HG03039 (cell line): ENCODE data around the gene FAM222B.
A peak's percentile ranks its signal among the peaks of the same experiment; 100 is the strongest.
"Not testable (repeated sequence)": the region's sequence is repeated elsewhere in the genome, so short reads cannot be mapped to it uniquely, and the experiment has no call there.

Experiments used
- ATAC-seq: cut with Tn5 transposase; IDR thresholded peaks from one replicate; pipeline ENCODE4 v1.9.1; 2021; ENCODE audit warnings: mild to moderate bottlenecking, moderate library complexity; ENCODE audit not compliant: unreplicated experiment

FAM222B gene

DNA sequence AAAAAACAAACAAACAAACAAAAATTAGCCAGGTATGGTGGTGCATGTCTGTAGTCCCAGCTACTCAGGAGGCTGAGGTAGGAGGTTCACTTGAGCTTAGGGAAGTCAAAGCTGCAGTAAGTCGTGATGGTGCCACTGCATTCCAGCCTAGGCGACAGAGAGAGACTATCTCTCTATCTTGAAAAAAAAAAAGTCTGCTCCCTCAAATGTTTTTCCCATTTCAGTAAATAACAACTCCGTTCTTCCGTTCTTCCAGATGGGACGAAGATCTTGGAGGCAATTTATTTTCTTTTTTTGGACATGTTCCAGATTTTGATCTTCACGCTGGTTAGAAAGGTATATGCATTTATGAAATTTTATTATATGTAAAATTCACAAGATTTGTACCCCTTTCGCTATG lies 31.2 kb upstream of the FAM222B start:
- no peak for ATAC-seq

DNA sequence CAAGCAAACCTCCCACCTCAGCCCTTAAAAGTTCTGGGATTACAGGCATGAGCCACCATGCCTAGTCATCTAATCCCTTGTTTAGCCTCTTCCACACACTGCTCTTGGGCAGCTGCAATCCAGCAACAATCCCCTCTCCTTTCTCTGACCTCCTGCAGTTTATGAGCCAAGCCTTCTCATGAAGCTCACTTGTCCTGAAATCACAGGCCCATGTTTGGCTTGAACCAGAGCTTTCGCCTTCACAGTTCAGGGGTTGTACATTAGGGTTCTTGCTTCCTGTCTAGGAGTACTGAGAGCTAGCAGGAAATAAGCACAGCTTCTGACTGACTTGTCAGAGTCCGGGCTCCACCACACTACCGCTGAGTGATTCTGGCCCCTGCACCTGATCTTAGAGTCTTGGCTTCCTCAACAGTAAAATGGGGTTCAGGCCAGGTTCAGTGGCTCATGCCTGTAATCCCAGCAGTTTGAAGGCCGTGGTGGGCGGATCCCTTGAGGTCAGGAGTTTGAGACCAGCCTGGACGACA lies 28.5 kb upstream of the FAM222B start:
- no peak for ATAC-seq

DNA sequence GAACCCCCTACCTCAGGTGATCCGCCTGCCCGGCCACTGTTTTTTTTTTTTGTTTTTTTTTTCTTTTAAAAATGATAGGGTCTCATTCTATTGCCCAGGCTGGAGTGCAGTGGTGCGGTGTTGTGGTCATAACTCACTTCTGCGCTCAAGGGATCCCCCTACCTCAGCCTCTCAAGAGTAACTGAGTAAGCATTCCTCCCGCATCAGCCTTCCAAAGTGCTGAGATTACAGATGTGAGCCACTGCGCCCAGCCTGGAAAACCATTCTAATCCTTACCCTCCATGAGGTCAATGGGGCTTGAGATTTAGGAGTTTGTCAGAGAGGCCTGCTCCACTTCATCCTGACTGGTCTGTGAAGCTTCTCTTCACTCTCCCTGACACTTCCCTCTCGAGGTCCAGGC lies 24.7 kb upstream of the FAM222B start:
- no peak for ATAC-seq

DNA sequence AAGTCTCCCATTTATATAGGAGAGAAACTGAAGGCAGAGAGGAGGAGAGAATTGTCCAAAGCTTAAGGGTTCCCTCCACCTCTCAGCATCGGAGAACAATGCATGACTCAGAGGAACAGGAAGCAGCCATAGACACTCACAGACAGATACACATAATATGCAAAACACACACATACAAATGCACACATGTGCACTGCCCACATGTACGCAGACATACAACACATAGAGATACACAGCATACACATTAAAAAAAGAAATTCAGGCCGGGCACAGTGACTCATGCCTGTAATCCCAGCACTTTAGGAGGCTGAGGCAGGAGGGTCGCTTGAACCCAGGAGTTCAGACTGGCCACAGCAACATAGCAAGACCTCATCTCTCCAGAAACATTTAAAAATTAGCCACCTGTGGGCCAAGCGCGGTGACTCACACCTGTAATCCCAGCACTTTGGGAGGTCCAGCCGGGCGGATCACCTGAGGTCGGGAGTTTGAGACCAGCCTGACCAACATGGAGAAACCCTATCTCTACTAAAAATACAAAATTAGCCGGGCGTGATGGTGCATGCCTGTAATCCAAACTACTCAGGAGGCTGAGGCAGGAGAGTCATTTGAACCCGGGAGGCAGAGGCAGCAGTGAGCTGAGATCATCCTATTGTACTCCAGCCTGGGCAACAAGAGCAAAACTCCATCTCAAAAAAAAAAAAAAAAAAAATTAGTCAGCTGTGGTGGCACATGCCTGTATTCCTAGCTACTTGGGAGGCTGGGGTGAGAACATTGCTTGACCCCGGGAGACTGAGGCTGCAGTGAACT lies 23.6 kb upstream of the FAM222B start:
- ATAC-seq: no peak

- no peak for ATAC-seq
Measured at GRCh38 chr17:28864991-28865849, 22.6 kb upstream of the FAM222B start.

GRCh38 chr17:28863953-28864352 lies 21.4 kb upstream of the FAM222B start:
- ATAC-seq: no peak

- no peak for ATAC-seq
Measured at GRCh38 chr17:28862561-28862960, 20.0 kb upstream of the FAM222B start.

DNA sequence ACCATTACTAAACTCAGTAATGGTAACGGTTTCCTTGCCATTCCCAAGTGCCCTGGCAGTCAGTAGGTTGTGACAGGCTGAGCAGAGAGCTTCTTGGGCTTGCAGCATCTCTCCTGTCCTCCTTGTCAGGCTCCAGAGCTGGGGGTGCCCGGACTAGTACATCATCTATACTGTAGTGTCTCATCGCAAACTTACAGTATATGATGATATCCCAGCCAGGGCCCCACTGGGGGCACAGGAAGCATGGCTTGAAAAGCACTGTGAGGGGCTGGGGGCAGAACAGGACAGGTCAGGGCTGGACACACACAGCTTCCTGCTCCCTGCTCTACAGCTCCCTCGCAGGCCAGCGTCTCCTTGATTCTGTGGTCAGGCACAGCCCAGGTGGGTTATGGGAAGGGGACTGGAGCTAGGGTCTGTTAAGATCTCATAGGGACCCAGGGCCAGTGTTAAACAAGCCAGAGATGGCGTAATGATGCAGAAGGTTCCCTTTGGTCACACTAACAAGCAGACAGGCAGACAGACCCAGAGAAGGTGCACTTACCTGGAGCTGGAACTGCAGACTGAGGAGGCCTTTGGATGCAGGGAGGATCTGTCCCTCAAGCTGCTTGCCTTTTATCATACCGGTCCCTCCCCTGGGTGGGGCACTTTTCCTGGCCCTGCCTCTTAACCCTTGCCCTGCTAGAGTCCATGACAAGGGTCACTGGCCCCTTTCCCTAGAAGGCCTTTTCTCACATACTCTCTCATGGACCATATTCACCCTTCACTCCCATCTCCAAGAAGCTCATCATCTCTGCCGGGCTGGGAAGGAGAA lies 19.0 kb upstream of the FAM222B start:
- no peak for ATAC-seq

DNA sequence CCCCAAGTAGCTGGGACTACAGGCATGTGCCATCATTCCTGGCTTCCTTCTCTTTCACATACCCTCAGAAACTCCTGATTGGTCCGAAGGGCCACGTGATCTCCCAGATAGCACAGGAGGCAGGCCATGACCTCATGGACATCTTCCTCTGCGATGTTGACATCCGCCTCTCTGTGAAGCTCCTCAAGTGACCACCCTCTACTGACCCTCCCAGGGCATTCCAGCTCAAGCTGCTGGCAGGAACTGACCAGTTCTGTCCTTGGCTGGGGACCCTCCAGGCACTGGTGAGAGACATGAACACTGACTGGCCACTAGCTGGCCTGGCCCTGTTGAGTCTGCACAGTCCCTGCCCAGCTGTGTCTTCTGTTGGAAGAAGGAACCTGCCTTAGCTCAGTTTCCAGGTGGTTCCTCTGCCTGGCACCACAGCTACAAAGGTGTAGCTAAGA lies 17.8 kb upstream of the FAM222B start:
- ATAC-seq: no peak

GRCh38 chr17:28858801-28859355 lies 16.3 kb upstream of the FAM222B start:
- ATAC-seq: no peak

DNA sequence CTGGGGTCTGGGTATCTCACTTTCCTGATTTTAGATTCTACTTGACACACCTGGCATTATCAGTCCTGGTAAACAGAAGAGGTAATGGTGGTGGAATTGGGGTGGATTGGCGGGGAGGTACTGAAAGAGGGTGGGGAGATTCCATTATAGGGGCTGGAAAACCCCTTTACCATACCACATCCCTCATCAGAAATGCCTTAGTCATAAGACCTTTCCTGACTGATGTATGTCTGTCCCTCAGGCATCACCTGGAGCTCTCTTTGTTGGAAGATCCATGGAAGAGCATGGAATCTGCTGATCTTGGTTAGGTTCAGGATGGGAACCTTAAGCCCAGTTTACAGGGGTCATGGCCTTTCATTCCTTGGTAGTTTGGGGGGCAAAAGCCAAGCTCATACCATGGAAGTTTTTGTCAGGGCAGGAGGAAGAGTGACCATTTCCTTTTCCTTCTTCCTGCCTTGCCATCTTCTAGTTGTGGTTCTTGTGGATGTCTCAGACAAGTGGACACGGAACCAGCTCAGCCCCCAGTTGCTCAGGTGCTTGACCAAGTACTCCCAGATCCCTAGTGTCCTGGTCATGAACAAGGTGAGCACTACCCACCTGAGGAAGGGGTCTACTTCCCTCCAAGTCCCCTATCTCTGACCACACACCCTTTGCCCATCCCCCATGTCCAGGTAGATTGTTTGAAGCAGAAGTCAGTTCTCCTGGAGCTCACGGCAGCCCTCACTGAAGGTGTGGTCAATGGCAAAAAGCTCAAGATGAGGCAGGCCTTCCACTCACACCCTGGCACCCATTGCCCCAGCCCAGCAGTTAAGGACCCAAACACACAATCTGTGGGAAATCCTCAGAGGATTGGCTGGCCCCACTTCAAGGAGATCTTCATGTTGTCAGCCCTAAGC lies 15.6 kb upstream of the FAM222B start:
- ATAC-seq: no peak

GRCh38 chr17:28856028-28856574 lies 13.5 kb upstream of the FAM222B start:
- no peak for ATAC-seq

DNA sequence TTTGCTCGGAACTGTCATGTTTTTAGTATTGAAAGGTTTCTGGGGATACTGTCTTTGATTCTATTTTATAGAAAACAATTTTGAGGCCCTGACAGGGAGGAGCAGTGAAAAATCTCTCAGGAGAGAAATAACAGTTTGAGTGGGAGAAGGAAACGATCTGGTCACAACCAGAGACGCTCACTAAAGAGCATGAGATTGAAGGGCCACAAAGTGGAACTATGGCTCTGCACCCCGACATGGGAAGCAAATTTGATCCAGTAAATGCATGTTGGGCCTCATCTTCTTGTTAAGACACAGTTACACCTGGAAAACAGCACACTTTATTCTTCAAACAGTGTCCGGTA lies 12.7 kb upstream of the FAM222B start:
- no peak for ATAC-seq

GRCh38 chr17:28854457-28855335 lies 12.1 kb upstream of the FAM222B start, which contains the start of gene ERAL1:
Gene ERAL1 (plus strand): TSS chr17:28855016. CDS start chr17:28855035, 19 bp downstream.
- peak; percentile 90 for ATAC-seq

DNA sequence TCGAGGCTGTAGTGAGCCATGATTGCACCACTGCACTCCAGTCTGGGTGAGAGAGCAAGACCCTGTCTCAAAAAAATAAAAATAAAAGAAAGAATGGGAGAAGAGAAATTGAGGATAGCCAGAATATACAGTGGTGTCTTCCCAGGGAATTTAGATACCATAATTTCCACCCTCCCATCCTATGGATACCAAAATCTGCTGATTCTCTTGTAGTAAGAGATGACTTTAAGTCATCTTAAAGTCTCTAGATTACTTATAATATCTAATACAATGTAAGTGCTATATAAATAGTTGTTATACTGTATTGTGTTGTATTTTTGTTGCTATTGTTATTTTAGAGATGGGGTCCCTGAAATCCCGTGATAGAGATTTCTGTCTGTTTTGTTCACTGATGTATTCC lies 10.7 kb upstream of the FAM222B start:
- ATAC-seq: no peak

DNA sequence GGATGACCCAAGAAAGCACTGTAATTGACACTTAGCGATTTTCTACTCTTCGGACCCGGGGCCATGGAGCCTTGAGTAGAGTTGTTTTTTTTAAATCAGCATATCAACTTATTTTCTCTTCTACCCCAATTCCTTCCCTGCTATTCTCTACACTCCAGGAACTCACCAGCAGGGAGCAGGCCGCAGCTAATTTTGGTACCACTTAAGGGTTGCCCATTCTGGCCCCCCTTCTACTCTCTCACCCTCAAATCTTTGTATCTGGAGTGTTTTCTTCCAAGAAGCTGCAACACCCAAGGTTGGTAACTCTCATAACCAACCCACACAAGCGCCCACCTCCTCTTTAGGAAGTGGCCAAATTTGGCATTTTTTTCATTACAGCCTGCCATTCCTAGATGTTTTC lies 6.7 kb upstream of the FAM222B start:
- no peak for ATAC-seq

DNA sequence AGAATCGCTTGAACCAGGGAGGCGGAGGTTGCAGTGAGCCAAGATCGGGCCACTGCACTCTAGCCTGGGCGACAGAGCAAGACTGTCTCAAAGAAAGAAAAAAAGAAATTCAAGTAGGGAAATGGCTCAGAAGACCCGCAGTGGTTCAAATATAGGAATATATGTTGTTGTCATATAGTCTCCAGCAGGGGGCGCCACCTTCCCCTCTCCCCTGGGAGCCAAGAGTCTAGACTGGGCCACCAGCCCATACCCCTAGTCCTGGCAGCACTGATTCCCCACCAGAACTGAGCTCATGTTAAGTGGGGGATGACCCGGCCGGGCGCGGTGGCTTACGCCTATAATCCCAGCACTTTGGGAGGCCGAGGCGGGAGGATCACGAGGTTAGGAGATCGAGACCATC lies 6.1 kb upstream of the FAM222B start:
- not testable (repeated sequence) for ATAC-seq

DNA sequence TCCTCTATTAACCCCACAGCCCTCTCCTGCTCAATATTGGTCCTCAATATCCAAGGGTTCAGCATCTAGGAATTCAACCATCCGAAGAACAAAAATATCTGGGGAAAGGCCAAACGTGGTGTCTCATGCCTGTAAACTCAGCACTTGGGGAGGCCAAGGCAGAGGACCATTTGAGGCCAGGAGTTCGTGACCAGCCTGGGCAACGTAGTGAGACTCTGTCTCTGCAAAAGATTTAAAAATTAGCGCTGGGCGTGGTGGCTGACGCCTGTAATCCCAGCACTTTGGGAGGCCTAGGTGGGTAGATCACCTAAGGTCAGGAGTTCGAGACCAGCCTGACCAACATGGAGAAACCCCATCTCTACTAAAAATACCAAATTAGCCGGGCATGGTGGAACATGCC lies 4.1 kb upstream of the FAM222B start:
- not testable (repeated sequence) for ATAC-seq
